Neural crest cell (in vitro differentiated cells): ENCODE results near the gene FXYD4. TPM values are rescaled to one million over a fixed set of nuclear protein-coding genes. Genes with fewer than 3 reads are reported as not detected.
"Not testable (repeated sequence)": the region's sequence is repeated elsewhere in the genome, so short reads cannot be mapped to it uniquely, and the experiment has no call there.

Experiments
- DNase-seq: peaks from one replicate; pipeline ENCODE4 v3.0.0; 2021; ENCODE audit warnings: low read depth, mixed read lengths, low spot score
- H3K27ac Mint-ChIP-seq: one replicate; pipeline ENCODE4 v1.8.0; 2021; ENCODE audit warnings: mild to moderate bottlenecking, mixed read lengths; ENCODE audit not compliant: unreplicated experiment
- H3K27me3 Mint-ChIP-seq: 2 replicates; pipeline ENCODE4 v1.8.0; 2021; ENCODE audit warnings: low read depth, mild to moderate bottlenecking, mixed read lengths
- H3K36me3 Mint-ChIP-seq: 2 replicates; pipeline ENCODE4 v1.8.0; 2021; ENCODE audit warnings: low read depth, mild to moderate bottlenecking, mixed read lengths
- H3K4me1 Mint-ChIP-seq: 2 replicates; pipeline ENCODE4 v1.8.0; 2021; ENCODE audit warnings: mixed read lengths
- H3K4me3 Mint-ChIP-seq: one replicate; pipeline ENCODE4 v1.8.0; 2021; ENCODE audit warnings: mild to moderate bottlenecking, mixed read lengths
- H3K9me3 Mint-ChIP-seq: 2 replicates; pipeline ENCODE4 v1.8.0; 2021; ENCODE audit warnings: mixed read lengths
- CTCF ChIP-seq: fragments of 200-600 bp; sonication (generic); conservative IDR thresholded peaks from 2 replicates; pipeline ENCODE4 v1.5.0; 2021; ENCODE audit warnings: antibody characterized with exemption, mild to moderate bottlenecking
- total RNA-seq: library from RNA; stranded (reverse); gene quantifications from 2 replicates; pipeline ENCODE4 v1.2.1, GENCODE V29; 2021

The FXYD4 gene
- total RNA-seq, 1 donor from 2014 or later, result not detected

GRCh38 chr10:43390333-43390732, 18.9 kb downstream of the FXYD4 start:
- no peak for DNase-seq
- Mint-ChIP-seq H3K27me3 (no peaks in the 10 kb centered on the region), H3K27ac (peak overlapping the region; percentile 43), H3K4me3 (peak overlapping the region; percentile 31), H3K36me3 (peaks cover 35% of the 10 kb centered on the region), H3K4me1 (peaks cover 35% of the 10 kb centered on the region), H3K9me3 (no peaks in the 10 kb centered on the region)
- no peak for TF ChIP-seq CTCF

DNA sequence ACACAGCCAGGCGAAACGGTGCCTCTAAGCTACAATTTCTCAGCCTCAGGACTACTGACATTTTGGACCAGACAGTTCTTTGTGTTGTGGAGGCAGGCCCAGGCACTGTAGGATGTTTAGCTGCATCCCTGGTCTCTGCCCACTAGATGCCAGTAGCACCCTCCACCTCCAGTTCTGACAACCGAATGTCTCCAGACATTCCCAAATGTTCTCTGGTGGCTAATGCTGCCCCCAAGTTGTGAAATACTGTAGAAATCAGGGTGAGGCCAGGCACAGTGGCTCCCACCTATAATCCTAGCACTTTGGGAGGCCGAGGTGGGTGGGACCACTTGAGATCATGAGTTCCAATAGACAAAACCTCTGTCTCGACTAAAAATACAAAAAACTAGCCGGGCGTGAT, 19.3 kb downstream of the FXYD4 start:
- no peak for DNase-seq
- no peaks in the 10 kb centered on the region for H3K27me3 Mint-ChIP-seq
- peaks cover 40% of the 10 kb centered on the region for H3K4me1 Mint-ChIP-seq
- peak overlapping the region; percentile 43 for H3K27ac Mint-ChIP-seq
- H3K36me3 Mint-ChIP-seq, result peaks cover 37% of the 10 kb centered on the region
- H3K9me3 Mint-ChIP-seq, result no peaks in the 10 kb centered on the region
- peak; percentile 55 for TF ChIP-seq CTCF
- H3K4me3 Mint-ChIP-seq, result peak overlapping the region; percentile 31

DNA sequence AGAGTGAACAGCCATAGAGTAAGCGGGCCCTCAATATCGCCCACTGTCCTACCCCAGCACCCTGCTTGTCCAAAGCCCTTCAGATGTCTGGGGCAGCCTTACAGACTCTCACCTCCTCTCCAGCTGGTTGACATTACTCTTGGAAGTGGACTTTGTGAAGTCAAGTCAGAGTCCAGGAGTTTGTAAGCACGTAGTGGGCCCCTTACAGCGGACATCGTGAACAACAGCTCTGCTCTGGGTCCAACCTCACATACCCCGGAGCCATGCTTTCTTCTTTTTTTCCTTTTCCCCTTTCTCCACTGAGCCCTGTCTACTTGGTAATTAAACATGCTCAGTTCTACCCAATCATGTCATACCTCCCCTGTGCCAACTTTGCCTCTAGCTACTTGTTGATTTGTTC, 20.1 kb downstream of the FXYD4 start:
- no peak for DNase-seq
- H3K36me3 Mint-ChIP-seq, result peaks cover 37% of the 10 kb centered on the region
- peaks cover 3% of the 10 kb centered on the region for H3K27me3 Mint-ChIP-seq
- H3K4me1 Mint-ChIP-seq, result peaks cover 45% of the 10 kb centered on the region
- TF ChIP-seq CTCF, result no peak
- peak overlapping the region; percentile 19 for H3K27ac Mint-ChIP-seq
- no peaks in the 10 kb centered on the region for H3K9me3 Mint-ChIP-seq
- no peak overlapping the region for H3K4me3 Mint-ChIP-seq

GRCh38 chr10:43392748-43393147, 21.3 kb downstream of the FXYD4 start:
- peaks cover 52% of the 10 kb centered on the region for H3K4me1 Mint-ChIP-seq
- DNase-seq, result no peak
- peaks cover 29% of the 10 kb centered on the region for H3K36me3 Mint-ChIP-seq
- peak overlapping the region; percentile 8 for H3K4me3 Mint-ChIP-seq
- H3K27ac Mint-ChIP-seq, result peak overlapping the region; percentile 64
- no peak for TF ChIP-seq CTCF
- H3K9me3 Mint-ChIP-seq, result no peaks in the 10 kb centered on the region
- H3K27me3 Mint-ChIP-seq, result peaks cover 3% of the 10 kb centered on the region

- not testable (repeated sequence) for H3K27me3 Mint-ChIP-seq, H3K27ac Mint-ChIP-seq, H3K9me3 Mint-ChIP-seq, DNase-seq
- peaks cover 29% of the 10 kb centered on the region for H3K36me3 Mint-ChIP-seq
- peak overlapping the region; percentile 8 for H3K4me3 Mint-ChIP-seq
- H3K4me1 Mint-ChIP-seq, result peaks cover 56% of the 10 kb centered on the region
These were observed 21.8 kb downstream of the FXYD4 start for GRCh38 chr10:43393186-43393585.

DNA sequence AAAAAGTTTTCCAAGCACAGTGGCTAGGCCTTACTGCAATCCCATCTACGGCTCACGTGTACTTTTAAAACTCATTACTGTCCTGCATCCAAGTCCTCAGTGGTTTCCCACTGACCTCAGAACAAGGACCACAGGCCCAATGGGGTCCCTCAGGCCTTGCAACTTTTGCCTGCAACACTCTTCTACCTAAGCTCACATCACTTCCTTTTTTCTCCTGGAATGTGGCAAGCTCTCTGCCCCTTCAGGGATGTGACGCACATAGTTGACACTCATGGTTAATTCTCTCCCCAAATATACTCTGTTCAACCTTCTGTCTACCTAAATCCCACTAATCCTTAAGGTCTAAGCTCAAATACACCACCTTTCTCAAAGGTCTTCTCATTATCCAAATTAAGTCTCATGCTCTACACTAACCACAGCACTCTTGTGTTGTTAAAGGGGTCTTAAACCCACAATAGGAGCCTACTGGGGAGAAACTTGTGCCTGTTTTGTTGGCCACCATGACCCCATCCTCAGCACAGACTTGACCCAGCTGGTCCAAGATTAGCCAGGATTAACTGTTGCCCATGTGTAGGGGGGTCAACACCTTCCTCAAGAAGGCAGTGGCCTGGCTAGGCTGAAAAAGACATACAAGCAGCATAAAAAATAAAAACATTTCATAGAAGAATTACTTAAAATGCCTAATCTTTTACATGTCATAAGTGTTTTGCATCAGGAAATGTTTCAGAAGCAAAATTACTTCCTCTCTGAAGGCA, 22.3 kb downstream of the FXYD4 start:
- no peak overlapping the region for H3K27ac Mint-ChIP-seq
- H3K27me3 Mint-ChIP-seq, result peaks cover 3% of the 10 kb centered on the region
- H3K4me3 Mint-ChIP-seq, result no peak overlapping the region
- H3K36me3 Mint-ChIP-seq, result peaks cover 29% of the 10 kb centered on the region
- no peak for DNase-seq
- peaks cover 60% of the 10 kb centered on the region for H3K4me1 Mint-ChIP-seq
- no peaks in the 10 kb centered on the region for H3K9me3 Mint-ChIP-seq
- no peak for TF ChIP-seq CTCF
